H1 (cell line): ENCODE data around the gene ARHGEF26. TPM values are rescaled to one million over a fixed set of nuclear protein-coding genes. Genes with fewer than 3 reads are reported as not detected.

Experiments
- CTCF ChIA-PET: fragments of 300-600 bp; sonication (Branson Sonifier 250); formaldehyde crosslinking; loops from one replicate; lab custom pipeline; 2021; ENCODE audit not compliant: partially characterized antibody; lab: Charles Lee
- POLR2A ChIA-PET: fragments of 300-600 bp; sonication (Branson Sonifier 250); formaldehyde crosslinking; loops from one replicate; lab custom pipeline; 2021; ENCODE audit warnings: inconsistent platforms; ENCODE audit not compliant: partially characterized antibody; lab: Charles Lee
- DNase-seq, 2 experiments: peaks; one replicate each; pipeline versions ENCODE4 v3.0.0 to v3.0.0-alpha.2; 2010 to 2022; ENCODE audit warnings: low spot score in 2 of 2, low read depth in 1 of 2, mixed read lengths in 1 of 2
- FAIRE-seq: peaks from 2 replicates; lab custom pipeline; 2011; peaks lifted over from hg19 to GRCh38; lab: Jason Lieb, UNC
- H2AFZ ChIP-seq: 2 replicates; pipeline ENCODE4 v1.8.1; 2012; ENCODE audit warnings: low read length, inconsistent platforms
- H2AK5ac ChIP-seq: 2 replicates; pipeline ENCODE4 v1.6.1; 2013; ENCODE audit warnings: low read depth, low read length
- H2BK120ac ChIP-seq: replicated peaks from 2 replicates; pipeline ENCODE3; 2013; ENCODE audit warnings: low read depth, low read length, inconsistent platforms
- H2BK12ac ChIP-seq: 2 replicates; pipeline ENCODE4 v1.6.1; 2013; ENCODE audit warnings: low read depth, low read length
- H2BK15ac ChIP-seq: 2 replicates; pipeline ENCODE4 v1.6.1; 2013; ENCODE audit warnings: low read length
- H2BK20ac ChIP-seq: 2 replicates; pipeline ENCODE4 v1.6.1; 2013; ENCODE audit warnings: low read length
- H2BK5ac ChIP-seq: 2 replicates; pipeline ENCODE4 v1.6.1; 2013; ENCODE audit warnings: low read depth, low read length
- H3K14ac ChIP-seq: 2 replicates; pipeline ENCODE4 v1.6.1; 2013; ENCODE audit warnings: inconsistent platforms; ENCODE audit not compliant: insufficient read length
- H3K18ac ChIP-seq: 2 replicates; pipeline ENCODE4 v1.6.1; 2013; ENCODE audit warnings: low read length; ENCODE audit errors: extremely low read depth
- H3K23ac ChIP-seq: 2 replicates; pipeline ENCODE4 v1.6.1; 2013; ENCODE audit warnings: inconsistent platforms; ENCODE audit not compliant: insufficient read length
- H3K23me2 ChIP-seq: 2 replicates; pipeline ENCODE4 v1.6.1; 2013; ENCODE audit warnings: low read depth, low read length
- H3K27ac ChIP-seq: 2 replicates; pipeline ENCODE4 v1.6.1; 2011; ENCODE audit warnings: low read depth, low read length, inconsistent platforms
- H3K27me3 ChIP-seq, 4 experiments: replicated peaks in 1 of 4; 1 replicate in 1 of 4; 2 replicates in 3 of 4; pipeline versions ENCODE4 v1.6.1 to v1.8.1; 2011 to 2013; ENCODE audit warnings: low read length in 3 of 4, mild to moderate bottlenecking in 3 of 4, inconsistent platforms in 2 of 4, mixed read lengths in 2 of 4, moderate library complexity in 1 of 4; ENCODE audit not compliant: control insufficient read depth in 3 of 4, insufficient read depth in 3 of 4; ENCODE audit errors: extremely low read depth in 1 of 4
- H3K36me3 ChIP-seq, 4 experiments: 2 replicates each; pipeline versions ENCODE4 v1.6.1 to v1.8.1; 2011 to 2013; ENCODE audit warnings: mild to moderate bottlenecking in 4 of 4, low read length in 3 of 4, moderate library complexity in 2 of 4, control low read depth in 1 of 4, inconsistent platforms in 1 of 4; ENCODE audit not compliant: insufficient read depth in 4 of 4, control insufficient read depth in 2 of 4
- H3K4ac ChIP-seq: replicated peaks from 2 replicates; pipeline ENCODE3; 2013; ENCODE audit warnings: low read length, low read depth, mixed read lengths, inconsistent platforms; ENCODE audit not compliant: insufficient read length
- H3K4me1 ChIP-seq, 4 experiments: replicated peaks in 1 of 4; 1 replicate in 1 of 4; 2 replicates in 3 of 4; pipeline versions ENCODE4 v1.6.1 to v1.8.1; 2011 to 2013; ENCODE audit warnings: low read length in 3 of 4, inconsistent platforms in 2 of 4, mixed read lengths in 1 of 4; ENCODE audit not compliant: insufficient read depth in 4 of 4, control insufficient read depth in 3 of 4
- H3K4me2 ChIP-seq, 2 experiments: 2 replicates each; pipeline versions ENCODE4 v1.6.1 to v1.8.1; 2011 to 2013; ENCODE audit warnings: low read depth in 2 of 2, low read length in 2 of 2, control low read depth in 1 of 2, inconsistent platforms in 1 of 2, mild to moderate bottlenecking in 1 of 2; ENCODE audit not compliant: insufficient read depth in 1 of 2
- H3K4me3 ChIP-seq, 4 experiments: fragments of 200-600, 300-600 bp in 1 of 4; sonication (generic), shearing (Covaris generic), sonication (Bioruptor Twin) in 1 of 4; 2 replicates each; pipeline versions ENCODE4 v1.5.1 to v1.8.1; 2011 to 2016; ENCODE audit warnings: low read length in 4 of 4, low read depth in 3 of 4, control low read depth in 2 of 4, inconsistent platforms in 2 of 4, mild to moderate bottlenecking in 2 of 4, mixed read lengths in 1 of 4, moderate library complexity in 1 of 4; ENCODE audit not compliant: insufficient read depth in 2 of 4; ENCODE audit errors: extremely low read depth in 1 of 4
- H3K56ac ChIP-seq: replicated peaks from 2 replicates; pipeline ENCODE3; 2013; ENCODE audit warnings: low read depth, mild to moderate bottlenecking, mixed read lengths, low read length, inconsistent platforms; ENCODE audit not compliant: insufficient read length
- H3K79me1 ChIP-seq: 2 replicates; pipeline ENCODE4 v1.6.1; 2013; ENCODE audit warnings: low read depth, low read length, control low read depth
- H3K79me2 ChIP-seq, 2 experiments: 2 replicates each; pipeline versions ENCODE4 v1.6.1 to v1.8.1; 2012 to 2013; ENCODE audit warnings: low read length in 2 of 2, mild to moderate bottlenecking in 2 of 2, inconsistent platforms in 1 of 2; ENCODE audit not compliant: insufficient read depth in 2 of 2, control insufficient read depth in 1 of 2
- H3K9ac ChIP-seq, 4 experiments: replicated peaks in 1 of 4; 1 replicate in 1 of 4; 2 replicates in 3 of 4; pipeline versions ENCODE4 v1.6.1 to v1.8.1; 2011 to 2013; ENCODE audit warnings: low read depth in 3 of 4, low read length in 3 of 4, control low read depth in 2 of 4, mild to moderate bottlenecking in 2 of 4, moderate library complexity in 2 of 4, inconsistent platforms in 1 of 4; ENCODE audit errors: extremely low read depth in 1 of 4
- H3K9me3 ChIP-seq, 2 experiments: 2 replicates each; pipeline versions ENCODE4 v1.6.1 to v1.8.1; 2012 to 2013; ENCODE audit warnings: mild to moderate bottlenecking in 2 of 2, moderate library complexity in 2 of 2, control low read depth in 1 of 2, inconsistent platforms in 1 of 2, low read depth in 1 of 2, low read length in 1 of 2, mixed read lengths in 1 of 2; ENCODE audit not compliant: insufficient read depth in 2 of 2
- H4K20me1 ChIP-seq, 2 experiments: replicated peaks in 1 of 2; 2 replicates each; pipeline versions ENCODE3 to v1.8.1; 2011 to 2013; ENCODE audit warnings: inconsistent platforms in 2 of 2, low read length in 2 of 2, mild to moderate bottlenecking in 1 of 2; ENCODE audit not compliant: insufficient read depth in 2 of 2, control insufficient read depth in 1 of 2
- H4K5ac ChIP-seq: 2 replicates; pipeline ENCODE4 v1.6.1; 2013; ENCODE audit warnings: low read length, low read depth, mixed read lengths, inconsistent platforms; ENCODE audit not compliant: insufficient read length
- H4K8ac ChIP-seq: 2 replicates; pipeline ENCODE4 v1.8.0; 2013; ENCODE audit warnings: mild to moderate bottlenecking, moderate library complexity, low read length, inconsistent platforms; ENCODE audit not compliant: insufficient read depth; ENCODE audit errors: extremely low read depth
- H4K91ac ChIP-seq: replicated peaks from 2 replicates; pipeline ENCODE3; 2013; ENCODE audit warnings: low read length, mixed read lengths, inconsistent platforms; ENCODE audit not compliant: insufficient read length
- BACH1 ChIP-seq: IDR thresholded peaks from 2 replicates; pipeline ENCODE4 v1.6.1; 2012; ENCODE audit warnings: low read length, improper control_type of control experiment
- BCL11A ChIP-seq, 2 experiments: IDR thresholded peaks; one replicate each; pipeline ENCODE4 v1.6.1; 2011; ENCODE audit warnings: low read depth in 2 of 2, low read length in 2 of 2, mild to moderate bottlenecking in 2 of 2
- CEBPB ChIP-seq: IDR thresholded peaks from 2 replicates; pipeline ENCODE4 v1.6.1; 2012; ENCODE audit warnings: low read depth, low read length
- JUN ChIP-seq: IDR thresholded peaks from 2 replicates; pipeline ENCODE4 v1.6.1; 2011; ENCODE audit warnings: low read depth, mild to moderate bottlenecking, improper control_type of control experiment, low read length
- POLR2A ChIP-seq, 2 experiments: IDR thresholded peaks; 1 replicate in 1 of 2; 2 replicates in 1 of 2; pipeline ENCODE4 v1.6.1; 2011; ENCODE audit warnings: low read depth in 2 of 2, low read length in 2 of 2, mild to moderate bottlenecking in 2 of 2; ENCODE audit errors: control extremely low read depth in 1 of 2
- RXRA ChIP-seq: IDR thresholded peaks from 2 replicates; pipeline ENCODE4 v1.6.1; 2011; ENCODE audit warnings: low read depth, mild to moderate bottlenecking, low read length, moderate library complexity; ENCODE audit not compliant: insufficient read depth
- SAP30 ChIP-seq: fragments of 300-600 bp; sonication (generic); IDR thresholded peaks from 2 replicates; pipeline ENCODE4 v1.7.1; 2012; ENCODE audit warnings: low read length, moderate library complexity, mild to moderate bottlenecking, inconsistent platforms; ENCODE audit not compliant: insufficient read depth, insufficient replicate concordance
- SIN3A ChIP-seq, 2 experiments: IDR thresholded peaks in 1 of 2; conservative IDR thresholded peaks in 1 of 2; 2 replicates each; pipeline ENCODE4 v1.6.1; 2011 to 2012; ENCODE audit warnings: low read length in 2 of 2, improper control_type of control experiment in 1 of 2, low read depth in 1 of 2, mild to moderate bottlenecking in 1 of 2
- SIRT6 ChIP-seq: IDR thresholded peaks from one replicate; pipeline ENCODE4 v1.7.1; 2012; ENCODE audit warnings: low read length, inconsistent platforms
- SP1 ChIP-seq: IDR thresholded peaks from 2 replicates; pipeline ENCODE4 v1.6.1; 2011; ENCODE audit warnings: low read depth, low read length
- SRF ChIP-seq: IDR thresholded peaks from 2 replicates; pipeline ENCODE4 v1.6.1; 2011; ENCODE audit warnings: mild to moderate bottlenecking, low read depth, low read length, moderate library complexity
- TBP ChIP-seq: IDR thresholded peaks from 2 replicates; pipeline ENCODE4 v1.6.1; 2011; ENCODE audit warnings: low read depth, low read length, improper control_type of control experiment
- ZNF274 ChIP-seq: IDR thresholded peaks from 2 replicates; pipeline ENCODE4 v1.7.0; 2012; ENCODE audit warnings: low read length, borderline replicate concordance; ENCODE audit errors: extremely low read depth
- WGBS, 2 experiments: shearing (Covaris generic) in 1 of 2; methylation state at CpG; one replicate each; pipeline versions ENCODE4 v1.1.6 to v1.1.7; 2013 to 2015; ENCODE audit warnings: low lambda C conversion rate in 2 of 2, mixed read lengths in 2 of 2, inconsistent platforms in 1 of 2, low coverage in 1 of 2, missing lambda C conversion rate in 1 of 2; ENCODE audit not compliant: insufficient replicate concordance in 2 of 2, insufficient coverage in 1 of 2, insufficient read length in 1 of 2; ENCODE audit errors: extremely low coverage in 1 of 2, missing lambda C conversion rate in 1 of 2; 5-methylcytosine and 5-hydroxymethylcytosine counted together
- polyA plus RNA-seq, 7 experiments: library from polyadenylated mRNA; depleted of rRNA in 3 of 7; stranded (reverse) in 5 of 7; unstranded in 2 of 7; fragments of >200 nt in 5 of 7; fragments of 200-250 nt in 2 of 7; gene quantifications; 1 replicate in 5 of 7; 2 replicates in 1 of 7; 4 replicates in 1 of 7; pipeline versions ENCODE4 v1.2.1 to v1.2.3, GENCODE V29; 2011 to 2013; ENCODE audit warnings: missing spikeins in 2 of 7, mixed read lengths in 2 of 7
- total RNA-seq: library from RNA; stranded (reverse); fragmentation: NEBNext Ultra II Directional; extraction: Animal tissue kit (Norgen Biotek cat#: 25700); gene quantifications from 2 replicates; pipeline ENCODE4 v1.2.1, GENCODE V29; 2021
- TF ChIP-seq, protein P1 (sequence below): IDR thresholded peaks from 2 replicates; pipeline ENCODE4 v1.6.1; 2012; ENCODE audit warnings: inconsistent platforms

Gene ARHGEF26
- total and polyA plus RNA-seq, 2 of the 8 experiments (the other 6 are each of a cell fraction or from before 2014, with no cell fraction given), result 3.1 to 15.6 TPM

DNA sequence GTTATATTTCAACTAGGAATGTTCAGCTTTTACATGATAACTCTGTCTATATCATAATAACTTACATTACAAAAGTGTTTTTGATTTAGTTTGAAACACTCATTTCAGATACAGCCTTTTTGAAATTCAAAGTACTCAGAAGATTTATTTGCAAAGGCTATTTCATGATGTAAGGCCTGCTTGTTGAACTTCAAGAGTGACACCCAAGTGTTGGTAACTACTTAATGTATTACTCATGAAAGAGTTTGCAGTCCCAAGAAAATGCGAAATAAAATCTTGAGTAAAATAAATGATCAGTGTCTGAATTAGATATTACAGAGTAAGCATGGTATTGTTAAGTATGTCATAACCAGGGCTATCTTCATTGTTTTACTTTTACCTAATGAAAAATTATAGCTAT lies 35.3 kb downstream of the ARHGEF26 start:
- H3K9ac ChIP-seq, result no peak overlapping the region
- H4K91ac ChIP-seq, result no peak overlapping the region
- H3K4me2 ChIP-seq, result no peak overlapping the region
- no peaks in the 10 kb centered on the region for H3K79me1 ChIP-seq
- no peak overlapping the region for H3K14ac ChIP-seq
- no peak overlapping the region for H2BK120ac ChIP-seq
- no peaks in the 10 kb centered on the region for H4K20me1 ChIP-seq
- no peaks in the 10 kb centered on the region for H3K23me2 ChIP-seq
- no peak overlapping the region for H3K23ac ChIP-seq
- WGBS, 2 experiments, result 95% methylated on average over 1 of the region's 1 CpG; no CpG with 5 or more reads in 1 of the 2 experiments
- no peaks in the 10 kb centered on the region for H3K79me2 ChIP-seq
- no peak overlapping the region for H2AK5ac ChIP-seq
- H3K36me3 ChIP-seq, result peaks cover 0 to 3% (median 1%) of the 10 kb centered on the region in 4 experiments; a peak in 2 of 8 replicates
- no peak overlapping the region for H4K5ac ChIP-seq
- no peak overlapping the region for H2AFZ ChIP-seq
- no peak overlapping the region for H2BK15ac ChIP-seq
- H2BK20ac ChIP-seq, result no peak overlapping the region
- no peak overlapping the region for H3K4ac ChIP-seq
- H4K8ac ChIP-seq, result no peak overlapping the region
- no peak overlapping the region for H3K56ac ChIP-seq
- H3K27ac ChIP-seq, result no peak overlapping the region
- H3K18ac ChIP-seq, result no peak overlapping the region
- H2BK12ac ChIP-seq, result no peak overlapping the region
- no peak overlapping the region for H2BK5ac ChIP-seq
- DNase-seq (no peak), FAIRE-seq (no peak)
- H3K4me1 ChIP-seq, result peaks cover 0 to 5% (median 0%) of the 10 kb centered on the region in 4 experiments; a peak in 1 of 7 replicates
- ChIA-PET POLR2A (no interaction called here), CTCF (interaction anchor here (0.7 to 1.0 kb wide), 3 partner anchors 96 to 487 kb away, joined by 3 read pairs; no protein-coding TSS in a partner anchor)
- H3K4me3 ChIP-seq, result no peak overlapping the region
- no peaks in the 10 kb centered on the region for H3K27me3 ChIP-seq
- H3K9me3 ChIP-seq, result no peaks in the 10 kb centered on the region
- no peak for TF ChIP-seq POLR2A (IDR thresholded peaks at IDR 0.05; ENCODE audit: control extremely low read depth in 1 of 2, low read depth in 2 of 2, low read length in 2 of 2)
- TF ChIP-seq, protein P1, sequence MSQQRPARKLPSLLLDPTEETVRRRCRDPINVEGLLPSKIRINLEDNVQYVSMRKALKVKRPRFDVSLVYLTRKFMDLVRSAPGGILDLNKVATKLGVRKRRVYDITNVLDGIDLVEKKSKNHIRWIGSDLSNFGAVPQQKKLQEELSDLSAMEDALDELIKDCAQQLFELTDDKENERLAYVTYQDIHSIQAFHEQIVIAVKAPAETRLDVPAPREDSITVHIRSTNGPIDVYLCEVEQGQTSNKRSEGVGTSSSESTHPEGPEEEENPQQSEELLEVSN, result no peak
- no peak for TF ChIP-seq SIN3A (conservative IDR thresholded peaks at IDR 0.05 in 1 of 2, IDR thresholded peaks at IDR 0.05 in 1 of 2; ENCODE audit: low read depth in 1 of 2, low read length in 2 of 2)
- no peak for TF ChIP-seq BACH1
- TF ChIP-seq TBP, result no peak
- TF ChIP-seq SRF, result no peak
- TF ChIP-seq SP1, result no peak
- TF ChIP-seq SAP30, result no peak
- TF ChIP-seq SIRT6, result no peak
- no peak for TF ChIP-seq RXRA
- TF ChIP-seq CEBPB, result no peak
- no peak for TF ChIP-seq ZNF274
- no peak for TF ChIP-seq BCL11A (IDR thresholded peaks at IDR 0.05; ENCODE audit: low read depth in 2 of 2, low read length in 2 of 2)
- TF ChIP-seq JUN, result no peak
